Nucleus accumbens (tissue), 56 donors: ENCODE results near the gene CALU.

Source experiments
- DNase-seq, 56 donors: peaks; one replicate each; lab custom pipeline; 2025; lab: John Stamatoyannopoulos, UW

CALU gene

GRCh38 chr7:128744366-128744905 lies 5.3 kb downstream of the CALU start:
- no peak for DNase-seq

DNA sequence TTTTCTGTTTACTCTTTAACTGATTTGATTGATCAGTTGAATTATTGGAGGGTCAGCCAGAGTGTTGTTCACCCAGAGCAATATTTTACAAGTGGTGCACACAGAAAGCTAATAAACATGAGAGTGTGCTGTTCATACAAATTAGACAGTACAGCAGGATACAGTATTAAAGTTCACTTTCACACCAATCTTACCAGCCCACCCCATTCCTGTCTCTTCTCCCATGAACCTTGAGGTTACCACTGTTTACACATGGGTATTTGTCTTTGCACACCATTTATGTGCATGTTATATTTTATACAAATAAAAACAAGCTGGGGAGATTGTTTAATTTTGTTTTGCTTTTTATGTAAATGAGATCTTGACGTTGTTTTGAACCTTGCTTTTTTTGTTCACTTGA lies 6.5 kb downstream of the CALU start:
- DNase-seq, result no peak

GRCh38 chr7:128747327-128748079 lies 8.3 kb downstream of the CALU start:
- DNase-seq, result no peak

DNA sequence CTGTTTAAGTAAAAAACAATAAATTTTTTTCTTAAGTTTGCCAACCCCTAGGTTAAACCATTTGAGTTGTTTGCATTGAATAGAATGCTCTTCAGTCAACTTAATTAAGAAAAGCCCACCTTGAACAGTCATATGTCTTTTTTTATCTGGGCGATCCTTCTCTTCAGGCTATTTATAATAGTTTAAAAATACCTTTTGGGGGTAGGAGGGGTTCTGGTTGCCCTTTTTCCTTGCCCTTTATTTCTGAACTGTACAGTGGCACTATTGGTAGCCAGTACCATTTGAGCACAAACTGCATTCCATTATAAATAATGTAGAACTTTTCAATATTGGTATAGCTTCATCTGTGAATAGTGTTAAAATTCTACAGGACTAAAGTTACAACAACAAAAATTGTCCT lies 13.1 kb downstream of the CALU start:
- no peak for DNase-seq

DNA sequence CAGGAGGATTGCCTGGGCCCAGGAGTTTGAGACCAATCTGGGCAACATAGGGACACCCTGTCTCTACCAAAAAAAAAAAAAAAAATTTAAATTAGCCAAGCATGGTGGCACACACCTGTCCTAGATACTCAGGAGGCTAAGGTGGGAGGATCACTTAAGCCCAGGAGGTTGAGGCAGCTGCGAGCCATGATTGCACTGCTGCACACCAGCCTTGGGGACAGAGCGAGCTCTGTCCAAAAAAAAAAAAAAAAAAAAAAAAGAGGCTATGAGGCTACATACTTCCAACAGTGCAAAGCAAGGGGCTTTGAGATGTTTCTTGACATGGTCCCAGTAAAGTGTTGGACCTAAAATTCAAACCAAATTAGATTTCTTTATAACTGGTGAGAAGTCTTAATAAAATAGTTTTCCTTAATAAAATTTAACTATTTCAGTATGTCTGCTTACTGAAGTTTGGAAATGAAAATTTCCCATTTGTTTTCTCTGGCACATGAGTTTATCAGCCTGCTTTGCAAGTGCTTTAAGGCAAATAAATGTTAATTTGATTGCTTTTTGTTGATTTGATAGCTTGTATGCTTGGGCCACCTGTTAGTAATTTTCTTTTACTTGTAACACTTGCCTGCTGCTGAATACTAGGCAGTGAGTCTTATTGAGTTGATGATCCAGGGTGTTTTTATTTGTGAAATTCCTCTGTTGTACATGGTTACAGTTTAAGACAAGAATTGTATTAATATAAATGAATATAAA lies 16.1 kb downstream of the CALU start:
- no peak for DNase-seq

DNA sequence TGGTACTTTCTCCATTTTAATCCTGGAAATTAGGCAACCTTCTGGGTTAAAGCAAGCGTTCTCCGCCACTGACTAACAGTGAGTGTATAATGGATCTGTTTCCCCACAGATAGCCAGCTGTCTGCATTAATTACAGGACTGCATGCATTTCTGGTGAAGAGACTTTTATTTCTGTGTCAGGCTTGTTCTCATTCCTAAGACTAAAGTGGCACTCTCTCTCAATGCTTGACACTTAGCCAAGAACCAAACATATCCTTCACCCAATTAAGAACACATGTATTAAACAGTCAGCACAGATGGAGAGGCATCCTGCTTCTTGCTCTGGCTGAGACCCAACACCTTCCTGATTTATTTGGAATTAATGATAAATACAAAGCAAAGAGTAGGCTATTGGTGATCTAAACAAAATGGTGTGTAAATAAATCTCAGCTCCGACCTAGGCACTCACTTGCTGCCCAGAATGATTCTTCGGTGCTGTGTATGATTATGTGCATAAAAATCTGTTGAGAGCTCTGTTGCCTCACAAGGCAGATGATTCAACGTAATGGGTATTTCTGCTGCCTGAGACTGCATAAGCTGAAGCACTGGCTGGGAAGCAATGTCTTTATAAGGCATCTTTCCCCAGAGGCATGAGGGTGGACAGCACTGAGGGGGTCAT lies 16.8 kb downstream of the CALU start:
- no peak for DNase-seq

- no peak for DNase-seq
These were observed 18.0 kb downstream of the CALU start for GRCh38 chr7:128757203-128757602.

GRCh38 chr7:128758553-128758952 lies 19.4 kb downstream of the CALU start:
- DNase-seq, result no peak

- DNase-seq, result no peak
These were observed 20.1 kb downstream of the CALU start for GRCh38 chr7:128759242-128759641.

GRCh38 chr7:128763541-128763940 lies 24.4 kb downstream of the CALU start:
- DNase-seq, result no peak

- no peak for DNase-seq
These were observed 28.4 kb downstream of the CALU start for GRCh38 chr7:128767475-128768110.

DNA sequence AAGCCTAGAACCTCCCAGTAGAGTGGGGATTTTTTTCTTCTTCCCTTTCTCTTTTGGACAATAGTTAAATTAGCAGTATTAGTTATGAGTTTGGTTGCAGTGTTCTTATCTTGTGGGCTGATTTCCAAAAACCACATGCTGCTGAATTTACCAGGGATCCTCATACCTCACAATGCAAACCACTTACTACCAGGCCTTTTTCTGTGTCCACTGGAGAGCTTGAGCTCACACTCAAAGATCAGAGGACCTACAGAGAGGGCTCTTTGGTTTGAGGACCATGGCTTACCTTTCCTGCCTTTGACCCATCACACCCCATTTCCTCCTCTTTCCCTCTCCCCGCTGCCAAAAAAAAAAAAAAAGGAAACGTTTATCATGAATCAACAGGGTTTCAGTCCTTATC lies 31.1 kb downstream of the CALU start:
- DNase-seq, result no peak

GRCh38 chr7:128773604-128774003 lies 34.4 kb downstream of the CALU start:
- DNase-seq, result no peak

DNA sequence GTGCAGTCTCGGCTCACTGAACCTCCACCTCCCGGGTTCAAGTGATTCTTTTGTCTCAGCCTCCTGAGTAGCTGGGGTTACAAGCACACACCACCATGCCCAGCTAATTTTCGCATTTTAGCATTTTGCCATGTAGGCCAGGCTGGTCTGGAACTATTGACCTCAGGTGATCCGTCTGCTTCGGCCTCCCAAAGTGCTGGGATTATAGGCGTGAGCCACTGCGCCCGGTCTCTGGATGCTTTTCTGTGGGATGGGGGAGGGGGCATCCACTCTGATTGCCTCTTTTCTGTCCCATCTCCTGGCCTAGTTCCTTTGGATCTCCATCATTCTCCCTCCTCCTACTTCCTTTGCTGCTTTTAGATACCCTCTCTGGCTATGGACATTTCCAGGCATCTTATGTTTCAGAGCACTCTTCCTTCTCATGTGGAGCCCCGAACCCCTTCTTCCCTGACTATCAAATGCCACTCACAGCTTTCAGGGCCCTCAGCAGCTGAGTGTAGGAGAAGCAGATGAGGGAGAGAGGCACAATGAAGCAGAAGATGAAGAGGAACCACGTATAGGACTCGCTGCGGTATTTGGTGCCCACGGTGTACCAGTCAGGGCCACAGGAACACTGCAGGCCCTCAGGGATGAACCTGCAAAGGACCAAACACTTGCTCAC lies 35.0 kb downstream of the CALU start:
- DNase-seq, result no peak

DNA sequence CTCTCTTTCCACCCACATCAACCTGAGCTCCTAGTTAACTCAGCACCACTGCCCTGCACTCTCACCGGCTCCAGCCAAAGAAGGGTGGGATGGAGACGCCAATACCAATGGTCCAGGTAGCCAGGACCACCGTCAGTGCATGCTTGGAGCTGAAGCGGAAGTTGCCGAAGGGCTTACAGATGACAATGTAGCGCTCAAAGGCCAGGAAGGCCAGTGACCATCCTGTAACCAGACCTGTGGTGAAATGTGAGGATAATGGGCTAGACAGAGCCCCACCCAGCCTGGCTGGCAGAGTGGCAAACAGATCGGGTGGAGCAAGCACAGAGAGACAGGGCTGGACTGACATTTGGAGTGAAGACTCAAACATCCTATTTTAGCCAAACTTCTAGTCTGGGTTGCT lies 35.8 kb downstream of the CALU start:
- DNase-seq, result no peak

GRCh38 chr7:128775744-128776474 lies 36.8 kb downstream of the CALU start, which contains the start of gene OPN1SW:
TSS of gene OPN1SW (minus strand) at chr7:128775794. CDS start at chr7:128775781, 13 bp downstream.
- no peak for DNase-seq

DNA sequence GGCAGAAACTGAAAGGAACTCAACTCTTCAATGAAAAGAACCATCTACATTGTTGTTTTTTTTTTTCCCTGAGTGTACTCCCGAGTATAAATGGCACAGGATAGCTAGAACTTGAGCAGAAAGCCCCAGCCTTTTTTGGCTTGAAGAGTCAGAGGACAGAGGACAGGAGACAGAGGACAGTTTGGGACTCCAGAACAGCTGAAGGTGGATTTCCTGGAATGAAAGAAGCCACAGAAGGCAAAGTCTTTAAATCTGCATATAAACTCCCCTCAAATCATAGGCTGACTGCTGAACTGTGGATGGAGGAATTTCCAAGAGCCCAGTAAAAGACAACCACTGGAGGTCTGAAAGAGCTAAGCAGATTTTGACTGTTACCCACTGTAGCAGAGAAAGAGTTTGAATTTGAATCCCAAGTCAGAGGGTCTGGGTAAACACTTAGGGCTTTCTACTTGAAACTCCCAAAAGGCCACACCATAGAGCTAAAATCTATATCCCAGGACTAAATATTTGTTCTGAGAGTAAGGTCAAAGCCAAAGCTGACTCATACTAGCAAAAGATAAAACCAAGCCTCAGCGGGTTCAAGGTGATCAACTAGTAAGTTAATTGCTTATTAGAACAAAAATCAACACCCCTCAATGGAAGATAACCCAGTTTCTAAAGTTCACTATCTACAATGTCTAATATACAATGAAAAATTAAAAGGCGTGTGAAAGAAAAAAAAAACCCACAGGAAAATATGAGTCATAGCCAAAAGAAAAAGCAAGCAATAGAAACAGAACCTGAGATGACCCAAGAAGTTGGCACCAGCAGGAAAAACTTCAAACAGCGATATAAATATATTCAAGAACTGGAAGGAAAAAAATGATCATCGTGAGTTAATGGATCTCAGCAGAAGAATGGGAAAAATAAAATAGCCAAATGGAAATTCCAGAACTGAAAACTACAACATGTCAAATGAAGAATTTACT lies 38.3 kb downstream of the CALU start:
- DNase-seq, result no peak

- DNase-seq, result no peak
These were observed 39.8 kb downstream of the CALU start for GRCh38 chr7:128778946-128779345.
